ENCODE results near the gene GRB14. TPM values are rescaled to one million over a fixed set of nuclear protein-coding genes. Genes with fewer than 3 reads are reported as not detected.

GRB14 gene
- total and polyA plus RNA-seq, 10 of the 15 experiments (the other 5 are each of a cell fraction or from before 2014, with no cell fraction given): not detected

DNA sequence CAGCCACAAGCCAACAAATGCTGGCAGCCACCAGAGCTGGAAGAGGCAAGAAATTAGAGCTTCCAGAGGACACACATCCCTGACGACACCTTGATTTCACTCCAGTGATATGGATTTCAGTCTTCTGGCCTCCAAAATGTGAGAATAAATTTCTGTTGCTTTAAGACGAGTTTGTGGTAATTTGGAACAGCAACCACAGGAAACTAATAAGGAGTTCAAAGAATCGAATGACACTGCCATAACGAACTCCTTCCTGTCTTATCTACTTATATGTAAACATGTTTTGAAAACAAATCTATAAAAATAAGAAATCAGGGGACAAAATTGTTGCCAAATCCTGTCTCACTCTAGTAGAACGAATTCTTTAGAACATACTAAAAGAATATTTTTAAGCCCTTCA, 75.8 kb downstream of the GRB14 start:
- no peak for TF ChIP-seq IKZF2 (IDR thresholded peaks at IDR 0.05)
- no peak for TF ChIP-seq BHLHE40 (IDR thresholded peaks at IDR 0.05; ENCODE audit: borderline replicate concordance in 1 of 2, low read depth in 2 of 2, low read length in 1 of 2)
- no peak for TF ChIP-seq HDAC6 (IDR thresholded peaks at IDR 0.05; ENCODE audit: unreplicated experiment)
- no peak for TF ChIP-seq ZBTB11 (CRISPR knock-in tag; IDR thresholded peaks at IDR 0.05)
- Histone ChIP-seq H3K27ac (ENCODE audit: control insufficient read depth, insufficient read depth) (no peak overlapping the region), H3K79me2 (ENCODE audit: control insufficient read depth, insufficient read depth, low read length) (no peaks in the 10 kb centered on the region), H3K4me2 (ENCODE audit: control insufficient read depth, insufficient read depth) (no peak overlapping the region), H3K36me3 (ENCODE audit: control insufficient read depth in 2 of 2, insufficient read depth in 2 of 2, low read length in 1 of 2) (no peaks in the 10 kb centered on the region), H3K4me1 (ENCODE audit: control insufficient read depth, insufficient read depth, low read length) (no peaks in the 10 kb centered on the region), H4K20me1 (ENCODE audit: control insufficient read depth, insufficient read depth) (no peaks in the 10 kb centered on the region), H3K9me3 (replicated peaks; ENCODE audit: control insufficient read depth, insufficient read depth, low read length) (no peaks in the 10 kb centered on the region), H3K9ac (ENCODE audit: control insufficient read depth, insufficient read depth, low read length) (no peak overlapping the region), H3K27me3 (replicated peaks in 1 of 2; ENCODE audit: control insufficient read depth in 2 of 2, insufficient read depth in 2 of 2, low read length in 1 of 2) (no peaks in the 10 kb centered on the region), H2AFZ (ENCODE audit: control insufficient read depth, low read depth, low read length) (no peak overlapping the region), H3K4me3 (no peak overlapping the region)
- ATAC-seq (no peak), FAIRE-seq (no peak), DNase-seq (ENCODE audit: low read depth, low spot score) (no peak)
- in situ Hi-C loops (cut with MboI) (no loop called here), intact Hi-C loops (cut with micrococcal nuclease; ENCODE audit: unreplicated experiment) (no loop called here)
- WGBS (ENCODE audit: insufficient coverage, insufficient replicate concordance, low lambda C conversion rate, missing lambda C conversion rate): 9% methylated on average over 5 of the region's 5 CpGs
- CTCF ChIA-PET: interaction anchor here (1.2 to 1.9 kb wide), 2 partner anchors 15 to 21 kb away, joined by 3 to 8 read pairs; no protein-coding TSS in a partner anchor
- SMC1A ChIA-PET (ENCODE audit: uncharacterized antibody, unreplicated experiment): interaction anchor here (0.8 kb wide), 1 partner anchor 17 kb away, joined by 3 read pairs; no protein-coding TSS in a partner anchor
- RAD21 ChIA-PET (ENCODE audit: unreplicated experiment): no interaction called here
- BruUV-seq (replicated peaks): no TSS peak
- POLR2A ChIA-PET: no interaction called here

Data from GM12878 (cell line).